Retinal pigment epithelial cell (primary cell): ENCODE results near the gene RAD9A.

Experiments used
- DNase-seq: peaks from one replicate; pipeline ENCODE4 v3.0.0-alpha.2; 2010; ENCODE audit warnings: low read depth
- H3K4me3 ChIP-seq: 2 replicates; pipeline ENCODE4 v1.5.1; 2011; ENCODE audit warnings: mild to moderate bottlenecking, low read length, control low read depth, moderate library complexity
- CTCF ChIP-seq: conservative IDR thresholded peaks from 2 replicates; pipeline ENCODE4 v1.5.1; 2011; ENCODE audit warnings: low read depth, low read length, control low read depth, inconsistent platforms

Gene RAD9A

GRCh38 chr11:67409261-67409666, 17.5 kb downstream of the RAD9A start:
- DNase-seq, result no peak
- H3K4me3 ChIP-seq, result no peak overlapping the region
- TF ChIP-seq CTCF, result no peak

GRCh38 chr11:67409781-67410368, 18.1 kb downstream of the RAD9A start:
- no peak overlapping the region for H3K4me3 ChIP-seq
- no peak for TF ChIP-seq CTCF
- no peak for DNase-seq

GRCh38 chr11:67410369-67410831, 18.6 kb downstream of the RAD9A start:
- no peak overlapping the region for H3K4me3 ChIP-seq
- DNase-seq, result no peak

DNA sequence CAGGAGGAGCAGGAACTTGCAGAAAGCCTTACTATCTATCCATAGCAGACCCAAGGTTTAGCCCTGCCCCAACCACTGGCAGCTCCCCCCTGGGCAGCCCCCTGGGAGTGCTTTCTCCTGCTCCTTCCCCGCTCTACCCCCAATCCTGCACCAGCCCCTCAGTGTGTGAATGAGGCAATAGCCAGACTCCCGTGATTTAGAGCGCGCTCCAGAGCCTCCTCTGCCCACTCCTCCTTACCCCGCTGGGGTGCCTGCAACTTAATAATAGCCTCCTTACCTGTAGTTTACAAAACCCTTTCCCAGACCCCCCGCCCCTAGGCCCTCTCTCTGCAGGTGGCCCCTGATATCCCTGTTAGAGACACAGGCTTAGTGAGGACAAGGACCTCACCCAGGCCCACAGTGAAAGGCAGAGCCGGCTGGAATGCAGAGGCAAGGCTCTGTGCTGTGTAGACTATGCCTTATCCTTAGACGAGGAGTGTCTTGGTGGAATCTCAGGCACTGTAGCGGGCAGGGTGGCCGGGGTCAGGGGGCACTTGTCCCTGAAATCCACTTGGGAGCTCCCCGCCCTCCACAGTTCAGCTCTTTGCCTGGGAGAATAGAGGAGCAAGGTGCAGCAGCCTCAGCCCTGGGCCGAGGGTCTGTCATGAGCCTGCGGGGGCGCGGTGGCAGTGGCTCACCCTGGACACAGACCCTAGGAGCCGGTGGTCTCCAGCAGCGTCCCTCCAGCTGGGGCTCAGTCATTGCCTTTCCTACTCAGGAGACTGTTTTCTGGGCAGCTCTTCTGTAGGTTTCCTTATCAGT, 19.4 kb downstream of the RAD9A start:
- no peak overlapping the region for H3K4me3 ChIP-seq
- no peak for DNase-seq

More at GRCh38 chr11:67410369-67410831, 18.6 kb downstream of the RAD9A start:
- TF ChIP-seq CTCF, result no peak

DNA sequence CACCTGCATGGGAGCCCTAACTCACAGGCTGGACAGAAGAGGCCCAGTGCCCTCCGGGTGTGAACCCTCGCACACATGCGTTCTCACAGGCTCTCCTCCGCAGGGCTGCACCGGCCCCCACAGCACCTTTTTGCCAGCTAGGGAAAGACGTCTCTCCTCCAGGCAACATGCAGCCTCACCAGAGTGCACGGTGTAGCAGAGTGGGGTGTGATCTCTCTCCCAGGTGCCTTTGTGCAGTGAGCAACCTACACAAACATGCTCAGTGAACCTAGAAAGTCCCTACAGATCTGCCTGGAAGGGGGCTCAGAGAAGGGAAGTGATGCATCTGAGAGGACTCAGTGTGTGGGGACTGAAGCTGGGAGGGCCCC, 20.0 kb downstream of the RAD9A start:
- no peak for DNase-seq
- H3K4me3 ChIP-seq, result no peak overlapping the region
- no peak for TF ChIP-seq CTCF

More for the DNA sequence above, 19.4 kb downstream of the RAD9A start:
- TF ChIP-seq CTCF, result no peak

- no peak overlapping the region for H3K4me3 ChIP-seq
- DNase-seq, result no peak
- no peak for TF ChIP-seq CTCF
Measured at GRCh38 chr11:67412495-67413179, 20.9 kb downstream of the RAD9A start.
